Measurements from ENCODE around the gene DISP2.

DISP2 gene

GRCh38 chr15:40409366-40409765 lies 51.3 kb downstream of the DISP2 start:
- no peak overlapping the region for H3K4me3 ChIP-seq (ENCODE audit: low read depth, low read length)
- no peak for TF ChIP-seq CTCF (IDR thresholded peaks at IDR 0.05; ENCODE audit: borderline replicate concordance, insufficient read depth, low read depth, low read length)

GRCh38 chr15:40410476-40410875 lies 52.5 kb downstream of the DISP2 start:
- no peak overlapping the region for H3K4me3 ChIP-seq (ENCODE audit: low read depth, low read length)
- TF ChIP-seq CTCF (IDR thresholded peaks at IDR 0.05; ENCODE audit: borderline replicate concordance, insufficient read depth, low read depth, low read length): no peak

GRCh38 chr15:40412095-40412759 lies 54.2 kb downstream of the DISP2 start:
- TF ChIP-seq CTCF (IDR thresholded peaks at IDR 0.05; ENCODE audit: borderline replicate concordance, insufficient read depth, low read depth, low read length): no peak

GRCh38 chr15:40413036-40413435 lies 55.0 kb downstream of the DISP2 start:
- no peak for TF ChIP-seq CTCF (IDR thresholded peaks at IDR 0.05; ENCODE audit: borderline replicate concordance, insufficient read depth, low read depth, low read length)
- no peak overlapping the region for H3K4me3 ChIP-seq (ENCODE audit: low read depth, low read length)

More at GRCh38 chr15:40412095-40412759, 54.2 kb downstream of the DISP2 start:
- H3K4me3 ChIP-seq (ENCODE audit: low read depth, low read length): no peak overlapping the region

GRCh38 chr15:40414816-40415215 lies 56.8 kb downstream of the DISP2 start:
- no peak overlapping the region for H3K4me3 ChIP-seq (ENCODE audit: low read depth, low read length)
- no peak for TF ChIP-seq CTCF (IDR thresholded peaks at IDR 0.05; ENCODE audit: borderline replicate concordance, insufficient read depth, low read depth, low read length)

- no peak overlapping the region for H3K4me3 ChIP-seq (ENCODE audit: low read depth, low read length)
- no peak for TF ChIP-seq CTCF (IDR thresholded peaks at IDR 0.05; ENCODE audit: borderline replicate concordance, insufficient read depth, low read depth, low read length)
These were observed 57.2 kb downstream of the DISP2 start for GRCh38 chr15:40415226-40415625.

- no peak for TF ChIP-seq CTCF (IDR thresholded peaks at IDR 0.05; ENCODE audit: borderline replicate concordance, insufficient read depth, low read depth, low read length)
- H3K4me3 ChIP-seq (ENCODE audit: low read depth, low read length): no peak overlapping the region
These were observed 58.0 kb downstream of the DISP2 start for GRCh38 chr15:40416056-40416455.
